SU-DHL-6 (cell line): ENCODE results near the gene PTPRJ.

Source experiments
- H2AFZ ChIP-seq: fragments of 200-600 bp; sonication (generic); 2 replicates; pipeline ENCODE4 v1.6.1; 2014; ENCODE audit warnings: low read depth, mild to moderate bottlenecking, moderate library complexity, mixed read lengths, antibody characterized with exemption, low read length; ENCODE audit not compliant: severe bottlenecking
- H3F3A ChIP-seq: fragments of 200-600 bp; shearing (Covaris generic); 2 replicates; pipeline ENCODE4 v1.6.0; 2016; ENCODE audit warnings: antibody characterized with exemption, mild to moderate bottlenecking; ENCODE audit not compliant: insufficient read depth
- H3K27ac ChIP-seq: fragments of 200-600 bp; sonication (generic); 2 replicates; pipeline ENCODE4 v1.5.1; 2016; ENCODE audit warnings: low read depth, mild to moderate bottlenecking, low read length, moderate library complexity, mixed read lengths
- H3K27me3 ChIP-seq: fragments of 200-600 bp; sonication (generic), shearing (Covaris generic); 2 replicates; pipeline ENCODE4 v1.6.0; 2014; ENCODE audit warnings: mild to moderate bottlenecking, low read length
- H3K36me3 ChIP-seq: fragments of 200-600 bp; sonication (generic); 2 replicates; pipeline ENCODE4 v1.6.1; 2014; ENCODE audit warnings: mild to moderate bottlenecking, low read length, mixed read lengths
- H3K4me2 ChIP-seq: fragments of 300-600, 200-600 bp; shearing (Covaris generic), sonication (generic); 2 replicates; pipeline ENCODE4 v1.6.0; 2014; ENCODE audit warnings: low read length, low read depth, mild to moderate bottlenecking; ENCODE audit not compliant: poor library complexity, severe bottlenecking
- H3K4me3 ChIP-seq: fragments of 200-600 bp; sonication (generic); 2 replicates; pipeline ENCODE4 v1.5.1; 2014; ENCODE audit warnings: antibody characterized with exemption, low read length, mild to moderate bottlenecking, mixed read lengths; ENCODE audit not compliant: insufficient read depth, poor library complexity, severe bottlenecking
- H3K79me2 ChIP-seq: fragments of 200-600 bp; sonication (generic); 2 replicates; pipeline ENCODE4 v1.6.1; 2014; ENCODE audit warnings: mild to moderate bottlenecking, low read length, moderate library complexity; ENCODE audit not compliant: insufficient read depth
- H3K9ac ChIP-seq: fragments of 200-600 bp; sonication (generic); 2 replicates; pipeline ENCODE4 v1.7.0; 2014; ENCODE audit warnings: mild to moderate bottlenecking, low read length
- H3K9me2 ChIP-seq: fragments of 200-600 bp; sonication (generic); replicated peaks from 2 replicates; pipeline ENCODE4 v1.6.1; 2014; ENCODE audit warnings: low read length; ENCODE audit not compliant: insufficient read depth
- H3K9me3 ChIP-seq: fragments of 200-600 bp; sonication (generic); 2 replicates; pipeline ENCODE4 v1.6.1; 2014; ENCODE audit warnings: low read length, mixed read lengths; ENCODE audit not compliant: insufficient read depth
- H4K20me1 ChIP-seq: fragments of 200-600 bp; sonication (generic); 2 replicates; pipeline ENCODE4 v1.6.1; 2014; ENCODE audit warnings: low read depth, mild to moderate bottlenecking, antibody characterized with exemption, low read length, moderate library complexity, mixed read lengths
- CTCF ChIP-seq: fragments of 200-600 bp; sonication (generic); IDR thresholded peaks from one replicate; pipeline ENCODE4 v1.5.1; 2017; ENCODE audit warnings: antibody characterized with exemption, mild to moderate bottlenecking, low read length, moderate library complexity; ENCODE audit not compliant: insufficient read depth, poor library complexity, severe bottlenecking
- EZH2phosphoT487 ChIP-seq: fragments of 200-600 bp; sonication (generic), shearing (Covaris generic); conservative IDR thresholded peaks from 2 replicates; pipeline ENCODE4 v1.6.1; 2018; ENCODE audit warnings: mild to moderate bottlenecking, antibody characterized with exemption, low read length, moderate library complexity, mixed read lengths

Gene PTPRJ

GRCh38 chr11:48081151-48082010 is 101.0 kb downstream of the PTPRJ start:
- Histone ChIP-seq H3K9me3 (no peaks in the 10 kb centered on the region), H3K4me3 (no peak overlapping the region), H3K27ac (no peak overlapping the region), H3F3A (no peaks in the 10 kb centered on the region), H4K20me1 (no peaks in the 10 kb centered on the region), H2AFZ (no peak overlapping the region), H3K9me2 (no peaks in the 10 kb centered on the region), H3K27me3 (no peaks in the 10 kb centered on the region), H3K36me3 (no peaks in the 10 kb centered on the region), H3K9ac (no peak overlapping the region), H3K79me2 (no peaks in the 10 kb centered on the region), H3K4me2 (no peak overlapping the region)
- TF ChIP-seq EZH2phosphoT487 = no peak
- TF ChIP-seq CTCF = no peak

GRCh38 chr11:48082771-48083170 is 102.4 kb downstream of the PTPRJ start:
- Histone ChIP-seq H4K20me1 (no peaks in the 10 kb centered on the region), H3K27ac (no peak overlapping the region), H3K9ac (no peak overlapping the region), H2AFZ (no peak overlapping the region), H3K9me2 (no peaks in the 10 kb centered on the region), H3F3A (no peaks in the 10 kb centered on the region), H3K9me3 (no peaks in the 10 kb centered on the region), H3K4me3 (no peak overlapping the region), H3K4me2 (no peak overlapping the region), H3K36me3 (no peaks in the 10 kb centered on the region), H3K27me3 (no peaks in the 10 kb centered on the region), H3K79me2 (no peaks in the 10 kb centered on the region)
- no peak for TF ChIP-seq EZH2phosphoT487
- TF ChIP-seq CTCF = no peak

GRCh38 chr11:48083421-48083820 is 103.1 kb downstream of the PTPRJ start:
- no peak overlapping the region for H3K4me2 ChIP-seq
- no peak for TF ChIP-seq EZH2phosphoT487
- TF ChIP-seq CTCF = no peak
- no peaks in the 10 kb centered on the region for H3K9me3 ChIP-seq
- no peak overlapping the region for H3K4me3 ChIP-seq
- no peak overlapping the region for H3K9ac ChIP-seq
- no peaks in the 10 kb centered on the region for H4K20me1 ChIP-seq
- H3F3A ChIP-seq = no peaks in the 10 kb centered on the region
- H3K27me3 ChIP-seq = no peaks in the 10 kb centered on the region
- no peaks in the 10 kb centered on the region for H3K9me2 ChIP-seq
- H3K36me3 ChIP-seq = no peaks in the 10 kb centered on the region
- H2AFZ ChIP-seq = no peak overlapping the region
- no peak overlapping the region for H3K27ac ChIP-seq
- H3K79me2 ChIP-seq = no peaks in the 10 kb centered on the region
